GM21423 (cell line): ENCODE results near the gene KLK12.

Experiments
- ATAC-seq: cut with Tn5 transposase; IDR thresholded peaks from one replicate; pipeline ENCODE4 v1.9.1; 2021; ENCODE audit warnings: mild to moderate bottlenecking, moderate library complexity; ENCODE audit not compliant: unreplicated experiment

KLK12 gene

DNA sequence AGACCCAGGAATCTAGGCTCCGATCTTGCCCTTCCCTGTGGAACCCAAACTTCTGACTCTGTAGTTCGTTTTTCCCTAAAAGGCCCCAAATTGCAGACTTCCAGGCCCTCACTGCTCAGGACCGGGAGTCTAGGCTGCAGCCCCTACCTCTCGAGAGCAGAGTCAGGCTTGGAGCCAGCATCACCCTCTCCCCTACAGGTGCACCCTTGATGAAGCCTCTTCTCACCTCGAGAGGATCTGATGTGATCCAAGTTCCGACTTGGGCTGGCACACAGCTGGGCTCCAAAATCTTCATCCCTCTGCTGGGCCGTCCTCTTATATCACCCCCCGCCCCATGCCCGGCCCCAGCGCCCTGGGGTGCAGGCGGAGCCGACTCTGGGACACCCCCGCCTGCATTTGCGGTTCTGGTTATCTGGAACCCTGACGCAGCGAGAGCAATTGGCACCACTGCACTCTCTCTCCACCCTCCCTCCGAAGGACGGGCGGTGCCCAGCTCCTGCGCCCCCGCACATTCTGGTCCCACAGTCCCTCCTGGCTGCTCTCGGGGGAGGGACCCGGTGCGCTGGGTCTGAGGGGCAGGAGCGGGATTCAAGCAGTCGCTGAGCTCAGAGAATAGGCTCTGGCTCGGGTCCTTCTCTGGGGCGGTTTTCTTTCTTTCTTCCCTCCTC is 51.0 kb downstream of the KLK12 start, which contains the start of gene KLK7:
KLK7 (minus strand) TSS at position 293 of the 668 bp plus-strand sequence. CDS start 1,518 bp downstream, outside the sequence.
- no peak for ATAC-seq

DNA sequence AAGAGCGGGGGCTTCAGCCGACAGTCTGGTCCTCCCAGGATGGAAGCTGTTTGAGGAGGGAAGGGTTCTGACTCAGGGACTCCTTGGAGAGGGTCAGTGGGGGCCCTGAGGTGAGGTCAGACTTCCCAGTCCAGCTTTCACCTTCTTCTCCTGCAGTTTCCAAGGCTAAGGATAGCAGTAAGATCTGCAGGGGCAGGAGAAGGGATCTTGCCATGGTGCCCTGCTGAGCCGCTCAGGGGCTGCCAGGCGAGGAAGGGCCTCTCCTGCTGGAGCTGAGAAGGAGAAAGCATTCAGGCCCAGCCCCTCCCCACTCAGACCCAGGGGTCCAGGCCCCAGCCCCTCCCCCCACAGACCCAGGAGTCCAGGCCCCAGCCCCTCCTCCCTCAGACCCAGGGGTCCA is 52.6 kb downstream of the KLK12 start:
- ATAC-seq = no peak

DNA sequence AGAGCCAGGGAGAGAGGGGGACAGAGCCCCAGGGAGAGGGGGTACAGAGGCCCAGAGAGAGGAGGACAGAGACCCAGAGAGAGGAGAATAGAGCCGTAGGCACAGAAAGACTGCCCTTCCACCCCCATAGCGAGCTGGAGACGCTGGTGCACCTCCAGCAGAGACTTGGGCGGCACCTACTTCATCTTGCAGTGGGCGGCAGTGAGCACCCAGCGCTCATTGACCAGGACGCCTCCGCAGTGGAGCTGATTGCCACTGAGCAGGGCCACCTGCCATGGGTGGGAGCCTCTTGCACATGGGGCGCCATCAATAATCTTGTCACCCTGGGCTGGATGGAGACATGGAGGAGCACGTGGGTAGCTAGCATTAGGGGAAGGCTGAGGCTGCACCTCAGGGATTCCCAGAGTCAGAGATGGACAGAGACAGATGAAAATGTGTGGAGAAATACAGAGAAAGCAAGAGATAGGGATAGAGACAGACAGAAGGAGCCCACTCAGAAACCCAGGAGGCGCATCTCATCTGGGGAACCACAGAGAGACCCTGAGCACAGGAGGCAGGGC is 53.1 kb downstream of the KLK12 start:
- ATAC-seq = no peak

DNA sequence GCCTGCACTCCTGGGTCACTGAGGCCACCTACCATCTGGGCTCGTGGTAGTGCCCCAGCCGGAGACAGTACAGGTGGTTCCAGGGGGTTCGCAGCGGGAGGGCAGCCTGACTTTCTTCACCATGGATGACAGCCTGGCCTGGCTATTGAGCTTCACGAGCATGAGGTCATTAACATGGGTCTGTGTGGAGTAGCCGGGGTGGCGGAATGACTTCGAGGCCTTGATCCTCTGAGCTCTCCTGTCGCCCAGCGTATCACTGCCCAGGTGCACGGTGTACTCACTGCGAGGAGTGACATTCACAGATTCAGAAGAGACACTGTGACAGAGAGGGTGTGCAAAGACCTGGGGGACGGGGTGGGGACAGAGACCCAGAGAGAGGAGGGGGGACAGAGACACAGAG is 54.6 kb downstream of the KLK12 start:
- ATAC-seq = no peak

DNA sequence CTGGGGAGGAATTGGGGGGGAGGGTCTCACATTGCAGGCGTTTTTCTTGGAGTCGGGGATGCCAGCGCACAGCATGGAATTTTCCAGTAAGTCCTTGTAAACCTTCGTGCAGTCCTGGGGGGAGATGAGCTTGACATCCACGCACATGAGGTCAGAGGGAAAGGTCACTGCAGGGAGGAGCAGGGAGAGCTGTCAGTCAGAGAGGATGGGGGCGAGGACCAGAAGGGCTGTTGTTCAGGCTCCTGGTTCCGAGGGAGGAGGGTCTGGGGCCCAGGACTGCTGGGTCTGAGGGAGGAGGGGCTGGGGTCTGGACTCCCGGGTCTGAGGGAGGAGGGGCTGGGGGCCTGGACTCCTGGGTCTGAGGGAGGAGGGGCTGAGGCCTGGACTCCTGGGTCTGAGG is 55.0 kb downstream of the KLK12 start:
- no peak for ATAC-seq
